Right ventricle myocardium inferior (tissue), 1 donor: ENCODE data around the gene VWA8. TPM values are rescaled to one million over a fixed set of nuclear protein-coding genes. Genes with fewer than 3 reads are reported as not detected.
"Not testable (repeated sequence)": the region's sequence is repeated elsewhere in the genome, so short reads cannot be mapped to it uniquely, and the experiment has no call there.

Experiments
- ATAC-seq: fragments of 200-7000 bp; cut with Tn5 transposase; one replicate; pipeline ENCODE4 v1.9.1; 2020; ENCODE audit warnings: mild to moderate bottlenecking, moderate library complexity
- DNase-seq: peaks from one replicate; pipeline ENCODE4 v3.0.0; 2021; ENCODE audit errors: missing footprints
- intact Hi-C: fragments of 100-400 bp; cut with DNase I; formaldehyde crosslinking; loops from one replicate; pipeline ENCODE4 v1.11.0; 2022
- total RNA-seq: library from RNA; stranded (reverse); fragmentation: NEBNext Ultra II Directional; extraction: Animal tissue kit (Norgen Biotek cat#: 25700); gene quantifications from one replicate; pipeline ENCODE4 v1.2.1, GENCODE V29; 2021
- donor health status: DM: no; HTN: yes; CAD: no; lungs with severe emphysema.

The VWA8 gene
- total RNA-seq, 1 donor from 2014 or later: 40.1 TPM

DNA sequence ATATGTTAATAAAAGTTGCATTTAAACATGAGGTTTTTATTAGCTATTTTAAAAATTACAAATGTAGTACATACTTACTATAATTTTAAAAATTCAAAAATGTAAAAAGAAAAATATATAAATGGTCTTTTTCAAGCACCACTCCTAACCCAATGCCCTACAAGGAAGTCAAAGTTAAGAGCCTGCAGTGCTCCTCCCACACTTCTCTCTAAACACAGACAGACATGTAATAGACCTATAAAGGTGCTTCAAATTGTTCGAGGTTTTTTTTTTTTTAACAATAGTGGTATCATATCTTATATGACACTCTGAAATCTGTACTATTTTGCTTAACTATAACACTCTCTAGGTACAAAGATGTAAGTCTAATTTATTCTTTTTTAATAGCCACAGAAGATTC lies 25.4 kb downstream of the VWA8 start:
- DNase-seq: no peak
- ATAC-seq: no peak
- intact Hi-C loops: no loop called here

DNA sequence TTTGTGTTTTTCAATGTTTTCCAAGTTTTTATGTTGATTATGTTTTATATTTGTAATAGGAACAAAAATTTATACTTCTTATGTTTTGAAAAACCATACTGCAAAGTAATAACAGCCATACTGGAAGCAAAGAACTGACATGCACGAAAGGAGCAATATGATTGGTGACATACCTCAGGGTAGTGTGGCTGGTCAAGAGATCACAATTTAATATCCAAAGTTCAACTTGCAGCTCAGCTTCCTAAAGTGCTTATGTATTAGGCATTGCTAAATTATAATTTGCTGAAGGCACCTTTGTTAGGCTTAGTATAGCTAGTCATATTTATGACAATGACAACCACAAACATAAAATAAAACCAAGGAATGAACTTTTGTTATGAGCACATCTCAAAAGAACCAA lies 25.9 kb downstream of the VWA8 start:
- intact Hi-C loops: no loop called here
- ATAC-seq: no peak
- no peak for DNase-seq

DNA sequence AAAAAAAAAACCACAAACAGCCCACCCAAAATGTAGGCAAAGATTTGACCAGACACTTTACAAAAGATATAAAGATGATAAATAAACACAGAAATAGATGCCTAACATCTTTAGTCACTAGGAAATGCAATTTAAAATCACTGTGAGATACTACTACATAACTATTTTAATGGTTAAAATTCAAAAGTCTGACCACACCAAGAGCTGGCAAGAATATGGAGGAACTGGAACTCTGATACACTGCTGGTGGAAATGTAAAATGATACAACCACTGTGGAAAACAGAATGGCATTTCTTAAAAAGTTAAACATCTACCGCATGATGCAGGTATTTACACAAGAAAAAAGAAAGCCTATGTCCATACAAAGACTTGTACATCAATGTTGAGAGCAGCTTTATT lies 26.8 kb downstream of the VWA8 start:
- no peak for DNase-seq
- ATAC-seq: no peak
- intact Hi-C loops: no loop called here

DNA sequence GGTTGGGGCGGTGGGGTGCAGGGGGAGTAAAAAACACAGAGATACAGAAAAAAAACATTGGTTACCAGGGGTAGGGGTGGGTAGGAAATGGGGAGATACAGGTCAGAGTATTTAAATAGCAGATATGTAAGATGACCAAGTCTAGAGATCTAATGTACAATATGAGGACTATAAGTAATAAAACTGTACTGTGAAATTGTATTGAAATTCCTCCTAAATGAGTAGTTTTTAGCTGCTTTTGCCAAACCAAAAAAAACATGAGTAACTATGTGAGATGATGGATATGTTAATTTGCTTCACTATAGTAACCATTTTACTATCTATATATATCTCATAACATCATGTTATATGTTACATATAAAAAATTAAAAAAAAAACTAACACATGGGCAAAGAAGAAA lies 29.6 kb downstream of the VWA8 start:
- DNase-seq (no peak), ATAC-seq (no peak)
- intact Hi-C loops: no loop called here

DNA sequence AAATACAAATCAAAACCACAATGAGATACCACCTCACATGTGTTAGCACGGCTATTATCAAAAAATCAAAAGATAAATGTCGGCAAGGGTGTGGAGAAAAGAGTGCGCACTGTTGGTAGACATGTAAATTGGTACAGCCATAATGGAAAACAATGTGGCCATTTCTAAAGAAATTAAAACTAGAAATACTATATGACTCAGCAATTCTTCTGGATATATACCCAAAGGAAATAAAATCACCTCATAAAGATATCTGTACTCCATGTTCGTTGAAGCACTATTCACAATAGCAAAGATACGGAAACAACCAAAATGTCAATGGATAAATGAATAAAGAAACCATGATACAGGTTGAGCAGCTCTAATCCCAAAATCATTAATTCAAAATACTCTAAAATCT lies 30.8 kb downstream of the VWA8 start:
- intact Hi-C loops: no loop called here
- DNase-seq: no peak

DNA sequence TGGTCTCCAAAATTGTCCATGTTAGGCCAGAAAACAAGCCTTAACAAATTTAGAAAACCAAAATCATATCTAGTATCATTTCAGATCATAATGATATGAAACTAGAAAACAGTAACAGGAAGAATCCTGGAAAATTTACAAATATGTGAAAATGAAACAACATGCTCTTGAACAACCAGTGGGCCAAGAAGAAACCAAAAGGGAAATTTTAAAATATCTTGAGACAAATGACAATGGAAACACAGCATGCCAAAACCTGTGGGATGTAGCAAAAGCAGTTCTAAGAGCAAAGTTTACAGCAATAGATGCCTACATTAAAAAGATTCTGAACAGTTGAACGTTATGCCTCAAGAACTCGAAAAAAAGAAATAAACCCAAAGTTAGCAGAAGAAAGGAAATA lies 32.6 kb downstream of the VWA8 start:
- DNase-seq: no peak
- ATAC-seq: no peak
- intact Hi-C loops: no loop called here

More for the DNA sequence above, 30.8 kb downstream of the VWA8 start:
- no peak for ATAC-seq

DNA sequence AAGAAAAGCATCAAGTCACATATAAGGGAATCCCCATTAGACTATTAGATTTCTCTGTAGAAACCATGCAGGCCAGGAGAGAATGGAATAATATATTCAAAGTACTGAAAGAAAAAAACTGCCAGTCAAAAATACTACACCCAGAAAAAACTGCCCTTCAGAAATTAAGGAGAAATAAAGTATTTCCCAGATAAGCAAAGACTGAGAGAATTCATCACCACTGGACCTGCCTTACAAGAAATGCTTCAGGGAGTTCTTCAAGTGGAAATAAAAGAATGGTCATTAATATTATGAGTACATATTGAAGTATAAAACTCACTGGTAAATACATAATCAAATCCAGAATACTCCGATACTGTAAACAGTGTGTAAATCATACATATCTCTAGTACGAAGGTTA lies 35.9 kb downstream of the VWA8 start:
- intact Hi-C loops: no loop called here
- ATAC-seq (no peak), DNase-seq (no peak)

DNA sequence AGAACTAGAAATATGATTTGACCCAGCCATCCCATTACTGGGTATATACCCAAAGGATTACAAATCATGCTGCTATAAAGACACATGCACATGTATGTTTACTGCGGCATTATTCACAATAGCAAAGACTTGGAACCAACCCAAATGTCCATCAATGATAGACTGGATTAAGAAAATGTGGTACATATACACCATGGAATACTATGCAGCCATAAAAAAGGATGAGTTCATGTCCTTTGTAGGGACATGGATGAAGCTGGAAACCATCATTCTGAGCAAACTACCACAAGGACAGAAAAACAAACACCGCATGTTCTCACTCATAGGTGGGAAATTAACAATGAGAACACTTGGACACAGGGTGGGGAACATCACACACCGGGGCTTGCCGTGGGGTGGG lies 38.0 kb downstream of the VWA8 start:
- not testable (repeated sequence) for ATAC-seq

DNA sequence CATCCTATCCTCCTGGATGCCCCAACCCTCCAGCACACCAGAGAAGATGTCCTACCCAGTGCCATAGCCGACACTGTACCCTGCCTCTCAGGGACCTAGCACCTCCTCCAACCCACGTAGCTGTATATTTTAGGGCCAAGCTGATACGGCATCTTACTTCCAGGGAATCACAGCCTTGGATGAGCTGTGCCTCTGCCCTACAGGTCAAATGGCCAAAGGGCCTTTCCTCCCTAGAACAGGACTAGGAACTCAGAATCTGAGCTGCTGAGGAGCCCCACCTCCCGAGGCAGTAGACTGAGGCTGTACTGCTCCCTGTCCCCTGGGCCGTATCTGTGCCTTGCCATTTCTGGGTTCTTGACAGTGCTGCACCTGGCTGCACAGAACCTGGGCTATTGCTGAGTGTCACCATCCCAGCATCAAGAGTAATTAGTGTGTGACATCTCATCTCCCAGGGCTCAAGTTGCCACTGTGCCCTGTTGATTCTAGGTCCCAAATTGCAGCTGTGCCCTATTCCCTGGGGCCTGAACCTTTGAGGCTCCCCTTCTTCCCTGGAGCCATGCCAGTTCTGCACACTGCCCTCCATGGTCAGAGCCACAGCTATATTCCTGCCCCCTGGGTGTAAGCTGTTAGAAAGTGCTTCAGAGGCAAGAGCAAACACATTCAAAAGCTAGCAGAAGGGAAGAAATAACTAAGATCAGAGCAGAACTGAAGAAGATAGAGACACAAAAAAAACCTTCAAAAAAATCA lies 41.0 kb downstream of the VWA8 start:
- ATAC-seq: peak; percentile 35
- DNase-seq: no peak
- intact Hi-C loops: no loop called here

More for the DNA sequence above, 38.0 kb downstream of the VWA8 start:
- DNase-seq, intact Hi-C loops: not testable (repeated sequence)

DNA sequence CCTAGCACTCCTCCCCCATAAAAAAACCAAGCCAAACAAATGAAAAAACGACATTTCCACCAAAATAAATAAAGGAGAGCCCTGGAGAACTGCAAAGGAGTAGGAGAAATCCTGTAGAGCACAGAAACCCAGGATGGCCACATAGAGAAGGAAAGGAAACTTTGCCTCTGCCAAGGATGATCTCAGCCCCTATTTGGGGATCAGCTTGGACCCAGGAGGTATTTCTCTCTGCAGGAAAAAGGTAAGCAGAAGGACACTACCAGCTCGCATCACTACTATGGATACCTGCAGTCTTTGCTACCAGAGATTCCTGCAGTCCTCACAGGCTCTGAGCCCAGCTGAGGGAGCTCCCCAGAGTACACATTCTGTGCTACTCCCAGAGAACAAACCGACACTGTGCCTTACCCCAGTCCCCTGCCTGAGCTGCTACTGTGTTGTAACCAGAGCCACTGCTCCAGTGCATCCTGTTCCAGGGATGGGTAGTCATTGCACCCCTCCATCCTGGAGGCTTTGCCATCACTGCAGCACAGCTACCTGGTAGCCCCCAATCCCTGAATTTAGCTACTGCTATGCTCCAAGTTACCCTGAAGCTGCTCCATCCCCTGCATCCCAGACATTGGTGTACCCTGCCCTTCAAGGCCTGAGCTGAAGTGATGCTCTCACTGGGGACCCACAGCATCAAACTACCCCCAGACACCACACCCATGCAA lies 41.7 kb downstream of the VWA8 start:
- ATAC-seq (peak; percentile 69), DNase-seq (no peak)
- intact Hi-C loops: no loop called here

DNA sequence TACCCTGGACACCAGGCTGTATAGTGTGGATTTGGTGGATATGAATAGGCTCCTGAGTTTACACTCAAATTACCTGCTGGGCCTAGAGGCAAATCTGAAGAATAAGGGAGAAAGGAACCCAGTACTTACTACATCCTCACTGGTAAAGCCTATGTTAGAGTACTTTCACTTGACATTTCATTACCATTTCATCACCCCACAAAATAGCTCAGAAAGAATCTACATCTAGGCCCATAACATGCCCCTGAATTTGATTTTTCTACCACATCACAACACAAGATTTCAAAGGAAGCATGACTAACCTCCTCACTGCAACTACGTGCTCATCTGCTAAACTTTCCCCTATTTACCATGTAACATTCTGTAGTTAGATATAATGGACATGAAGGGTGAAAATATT lies 43.3 kb downstream of the VWA8 start:
- no peak for DNase-seq
- no peak for ATAC-seq
- intact Hi-C loops: no loop called here

DNA sequence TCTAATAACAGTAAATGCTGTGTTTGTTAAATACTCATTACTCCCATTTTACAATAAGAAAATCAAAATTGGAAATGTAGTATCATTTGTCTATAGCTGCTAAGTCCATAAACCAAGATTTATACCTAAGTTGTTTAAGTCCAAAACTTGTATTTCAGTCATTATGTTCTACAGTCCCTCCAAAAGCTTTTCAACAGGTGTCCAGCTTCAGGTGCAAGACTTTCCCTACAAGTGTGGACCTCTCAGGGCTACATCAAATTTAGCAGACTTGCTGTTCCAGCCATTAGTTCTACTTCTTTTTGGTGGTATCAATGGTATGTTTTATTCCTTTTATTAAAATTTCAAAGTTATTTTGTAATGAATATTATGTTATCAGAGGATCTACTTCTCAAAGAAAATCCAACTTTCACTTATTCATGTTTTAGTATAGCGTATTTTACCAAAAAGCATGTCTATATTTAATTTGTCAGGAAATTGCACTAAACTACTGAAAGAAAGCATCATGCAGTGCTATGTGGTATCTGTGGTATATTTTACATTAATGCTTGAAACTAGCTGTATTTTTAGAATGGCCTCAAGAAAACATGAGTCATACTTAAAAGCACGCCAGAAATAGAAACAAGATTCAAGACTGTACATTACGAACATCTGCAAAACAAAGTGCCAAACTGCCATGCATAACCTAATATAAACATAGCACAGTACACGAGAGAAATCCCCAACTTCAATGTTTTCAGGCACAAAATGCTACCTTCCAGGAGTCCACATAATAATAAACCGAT lies 44.5 kb downstream of the VWA8 start:
- DNase-seq (no peak), ATAC-seq (no peak)
- intact Hi-C loops: no loop called here

DNA sequence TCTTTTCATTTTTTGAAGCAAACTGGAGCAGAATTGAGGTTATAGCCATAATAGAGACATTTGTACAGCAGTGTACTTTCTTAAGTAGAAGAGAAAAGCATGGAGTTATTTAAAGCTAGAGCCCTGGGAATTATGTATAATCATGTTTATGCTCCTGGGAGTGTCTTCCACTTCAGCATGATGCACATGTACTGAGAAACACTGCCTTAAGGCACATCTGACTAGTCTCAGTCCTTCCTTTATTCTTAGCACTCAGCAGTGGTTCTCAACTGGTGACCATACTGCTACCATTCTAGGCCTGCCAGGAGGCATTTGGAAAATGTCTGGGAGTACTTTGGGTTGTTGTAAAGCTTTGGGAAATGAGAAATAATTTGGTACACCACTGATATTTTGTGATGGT lies 45.8 kb downstream of the VWA8 start:
- DNase-seq (no peak), ATAC-seq (no peak)
- intact Hi-C loops: no loop called here

DNA sequence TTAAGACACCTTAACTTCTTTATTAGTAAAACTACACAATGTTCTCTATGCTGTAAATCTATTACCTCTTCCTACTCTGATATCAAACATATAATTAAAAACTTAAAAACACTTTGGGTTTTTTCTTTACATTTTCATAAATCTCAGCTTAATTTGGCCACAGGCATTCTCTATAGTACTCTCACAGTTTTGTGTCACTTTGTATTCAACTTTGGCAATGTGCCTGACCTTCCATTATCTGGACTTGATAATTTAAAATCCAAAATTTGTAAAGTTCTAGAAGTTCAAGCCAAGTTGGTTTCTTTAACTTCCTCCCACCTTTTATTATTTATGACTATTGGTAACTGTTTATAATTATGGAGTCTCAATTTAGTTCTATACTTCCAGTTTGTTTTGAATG lies 46.4 kb downstream of the VWA8 start:
- ATAC-seq (no peak), DNase-seq (no peak)
- intact Hi-C loops: loop anchor here (5.0 kb wide), 1 partner anchor 43 kb away; no protein-coding TSS in a partner anchor

DNA sequence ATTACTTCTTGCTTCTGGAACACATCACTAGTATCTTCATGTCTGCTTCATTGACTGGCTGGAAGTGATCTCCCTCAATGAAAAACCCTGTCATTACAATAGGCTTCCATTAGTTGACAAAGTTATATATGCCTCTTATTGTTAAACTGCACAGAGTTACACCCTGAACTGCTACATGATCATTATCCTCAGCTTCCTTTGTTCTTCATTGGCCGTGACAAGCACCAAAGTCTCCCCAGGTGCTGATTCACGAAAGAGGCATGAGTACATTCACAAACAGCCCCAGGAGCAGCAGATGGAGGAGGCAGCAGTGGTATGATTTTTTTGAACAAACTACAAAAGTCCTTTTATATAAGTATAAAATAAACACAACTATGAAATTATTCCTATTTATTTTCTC lies 51.4 kb downstream of the VWA8 start:
- intact Hi-C loops: loop anchor here (5.0 kb wide), 1 partner anchor 128 kb away; no protein-coding TSS in a partner anchor
- no peak for ATAC-seq
- DNase-seq: no peak

DNA sequence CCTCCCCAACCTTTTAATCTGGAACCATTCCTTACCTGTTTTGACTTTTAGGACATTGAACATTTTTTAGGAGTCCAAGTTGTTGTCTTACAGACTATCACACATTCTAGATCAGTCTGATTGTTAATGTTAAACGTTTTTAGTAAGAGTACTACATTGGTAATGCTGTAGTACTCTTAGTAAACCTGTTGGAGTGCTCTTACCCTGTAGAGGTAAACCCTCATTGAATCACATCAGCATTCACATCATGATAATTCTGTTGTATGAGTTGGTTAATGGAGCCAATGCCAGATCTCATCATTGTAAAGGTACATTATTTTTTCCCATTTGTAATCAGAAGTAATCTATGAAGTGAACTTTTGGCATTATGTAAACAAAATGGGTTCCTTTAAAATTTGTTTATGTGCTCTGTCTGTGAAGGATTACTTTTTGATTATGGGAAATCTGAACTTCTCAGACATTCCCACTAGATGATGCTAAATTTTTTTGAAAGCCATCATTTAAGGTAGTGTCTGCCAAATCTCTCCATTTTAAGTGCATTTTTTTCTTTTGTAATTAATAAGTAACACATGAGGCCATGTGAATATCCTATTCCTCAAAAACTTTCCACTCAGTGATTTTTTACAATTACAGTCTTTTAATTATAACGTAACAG lies 55.2 kb downstream of the VWA8 start:
- DNase-seq: no peak
- intact Hi-C loops: loop anchor here (5.0 kb wide), 1 partner anchor 132 kb away; no protein-coding TSS in a partner anchor
- ATAC-seq: no peak

DNA sequence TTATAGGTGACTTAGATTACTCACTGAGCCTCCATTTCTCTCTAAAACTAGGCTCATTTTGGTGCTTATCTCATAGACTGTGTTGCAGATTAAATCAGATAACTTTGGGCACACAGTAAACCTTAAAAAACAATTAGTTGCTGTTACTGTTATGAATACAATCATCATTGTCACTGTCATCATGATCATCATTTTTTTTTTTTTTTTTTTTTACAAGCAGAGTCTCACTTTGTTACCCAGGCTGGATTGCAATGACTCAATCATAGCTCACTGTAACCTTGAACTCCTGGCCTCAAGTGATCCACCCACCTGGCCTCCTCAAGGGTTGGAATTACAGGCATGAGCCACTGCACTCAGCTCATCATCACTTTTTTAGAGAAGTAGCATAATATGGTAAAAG lies 60.0 kb downstream of the VWA8 start:
- DNase-seq: no peak
- intact Hi-C loops: no loop called here
- ATAC-seq: no peak

DNA sequence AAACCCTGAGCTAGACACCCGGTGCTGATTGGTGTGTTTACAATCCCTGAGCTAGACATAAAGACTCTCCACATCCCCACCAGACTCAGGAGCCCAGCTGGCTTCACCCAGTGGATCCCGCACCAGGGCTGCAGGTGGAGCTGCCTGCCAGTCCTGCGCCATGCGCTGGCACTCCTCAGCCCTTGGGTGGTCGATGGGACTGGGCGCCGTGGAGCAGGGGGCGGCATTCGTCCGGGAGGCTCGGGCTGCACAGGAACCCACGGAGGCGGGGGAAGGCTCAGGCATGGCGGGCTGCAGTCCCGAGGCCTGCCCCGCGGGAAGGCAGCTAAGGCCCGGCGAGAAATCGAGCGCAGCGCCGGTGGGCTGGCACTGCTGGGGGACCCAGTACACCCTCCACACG lies 62.5 kb downstream of the VWA8 start:
- intact Hi-C loops, DNase-seq, ATAC-seq: not testable (repeated sequence)

DNA sequence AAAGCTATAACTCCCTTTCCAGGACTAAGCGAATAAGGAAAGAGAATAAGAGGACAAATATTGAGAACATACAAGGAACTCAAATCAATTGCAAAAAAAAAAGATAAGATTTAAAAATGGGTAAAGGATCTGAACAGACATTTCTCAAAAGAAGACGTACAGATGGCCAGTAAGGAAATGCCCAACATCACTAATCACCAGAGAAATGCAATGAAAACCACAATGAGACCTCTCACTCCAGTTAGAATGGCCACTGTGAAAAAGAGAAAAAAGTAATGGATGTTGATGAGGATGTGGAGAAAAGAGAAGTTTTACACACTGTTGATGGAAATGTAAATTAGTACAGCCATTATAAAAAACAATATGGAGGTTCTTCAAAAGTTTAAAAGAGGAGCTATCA lies 63.8 kb downstream of the VWA8 start:
- DNase-seq (no peak), ATAC-seq (no peak)
- intact Hi-C loops: no loop called here
